Measurements from ENCODE around the gene ALDH3B1. TPM values are rescaled to one million over a fixed set of nuclear protein-coding genes. Genes with fewer than 3 reads are reported as not detected.

Gene ALDH3B1
- total RNA-seq, 1 experiment from 2014 or later: 0.35 TPM

DNA sequence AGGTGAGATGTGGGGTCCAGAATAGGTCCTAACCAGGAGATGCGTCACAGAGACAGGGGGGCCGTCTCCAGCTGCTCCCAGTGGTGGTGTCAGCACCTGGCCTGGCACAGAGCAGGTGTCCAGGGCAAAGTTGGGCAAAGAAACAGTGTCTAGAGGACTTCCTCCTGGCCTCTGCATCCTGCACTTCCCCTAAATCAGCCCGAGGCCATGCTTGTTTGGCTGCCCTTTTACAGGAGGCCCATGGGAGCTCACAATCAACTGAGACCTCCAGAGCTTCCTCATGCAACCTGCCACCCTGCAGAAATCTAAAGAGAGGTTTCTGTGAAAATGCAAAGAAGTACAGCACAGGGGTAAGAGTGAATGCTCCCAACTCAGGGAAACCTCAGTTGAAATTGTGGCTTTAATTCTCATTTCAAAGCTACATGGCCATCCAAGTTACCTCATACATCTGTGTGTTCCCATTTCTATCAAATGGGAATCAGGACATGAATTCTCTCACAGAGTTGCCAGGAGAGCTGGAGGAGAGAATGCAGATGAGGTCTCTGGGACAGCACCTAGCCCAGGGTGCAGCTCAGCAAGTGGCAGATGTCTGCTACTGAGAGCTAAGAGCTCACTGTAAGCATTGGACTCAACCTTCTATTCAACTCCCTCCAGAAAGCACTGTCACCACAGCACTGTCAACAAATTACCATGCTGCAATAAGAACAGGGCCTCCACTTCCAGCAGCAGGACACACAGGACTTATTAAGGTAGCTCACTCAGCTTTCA lies 61.3 kb downstream of the ALDH3B1 start:
- DNase-seq: no peak
- no peaks in the 10 kb centered on the region for H3K27me3 ChIP-seq (ENCODE audit: control insufficient read depth, insufficient read depth, low read length)
- peaks cover 53% of the 10 kb centered on the region for H3K36me3 ChIP-seq (replicated peaks; ENCODE audit: control insufficient read depth, insufficient read depth, low read length)
- H3K4me3 ChIP-seq (ENCODE audit: insufficient read depth, low read depth, low read length): no peak overlapping the region

GRCh38 chr11:68074584-68075352 lies 64.6 kb downstream of the ALDH3B1 start:
- Histone ChIP-seq H3K4me3 (ENCODE audit: insufficient read depth, low read depth, low read length) (no peak overlapping the region), H3K36me3 (replicated peaks; ENCODE audit: control insufficient read depth, insufficient read depth, low read length) (peaks cover 33% of the 10 kb centered on the region), H3K27me3 (ENCODE audit: control insufficient read depth, insufficient read depth, low read length) (no peaks in the 10 kb centered on the region)
- DNase-seq: no peak

- Histone ChIP-seq H3K4me3 (ENCODE audit: insufficient read depth, low read depth, low read length) (no peak overlapping the region), H3K36me3 (replicated peaks; ENCODE audit: control insufficient read depth, insufficient read depth, low read length) (peaks cover 32% of the 10 kb centered on the region), H3K27me3 (ENCODE audit: control insufficient read depth, insufficient read depth, low read length) (no peaks in the 10 kb centered on the region)
- no peak for DNase-seq
Observed at GRCh38 chr11:68076371-68077042, 66.4 kb downstream of the ALDH3B1 start.

DNA sequence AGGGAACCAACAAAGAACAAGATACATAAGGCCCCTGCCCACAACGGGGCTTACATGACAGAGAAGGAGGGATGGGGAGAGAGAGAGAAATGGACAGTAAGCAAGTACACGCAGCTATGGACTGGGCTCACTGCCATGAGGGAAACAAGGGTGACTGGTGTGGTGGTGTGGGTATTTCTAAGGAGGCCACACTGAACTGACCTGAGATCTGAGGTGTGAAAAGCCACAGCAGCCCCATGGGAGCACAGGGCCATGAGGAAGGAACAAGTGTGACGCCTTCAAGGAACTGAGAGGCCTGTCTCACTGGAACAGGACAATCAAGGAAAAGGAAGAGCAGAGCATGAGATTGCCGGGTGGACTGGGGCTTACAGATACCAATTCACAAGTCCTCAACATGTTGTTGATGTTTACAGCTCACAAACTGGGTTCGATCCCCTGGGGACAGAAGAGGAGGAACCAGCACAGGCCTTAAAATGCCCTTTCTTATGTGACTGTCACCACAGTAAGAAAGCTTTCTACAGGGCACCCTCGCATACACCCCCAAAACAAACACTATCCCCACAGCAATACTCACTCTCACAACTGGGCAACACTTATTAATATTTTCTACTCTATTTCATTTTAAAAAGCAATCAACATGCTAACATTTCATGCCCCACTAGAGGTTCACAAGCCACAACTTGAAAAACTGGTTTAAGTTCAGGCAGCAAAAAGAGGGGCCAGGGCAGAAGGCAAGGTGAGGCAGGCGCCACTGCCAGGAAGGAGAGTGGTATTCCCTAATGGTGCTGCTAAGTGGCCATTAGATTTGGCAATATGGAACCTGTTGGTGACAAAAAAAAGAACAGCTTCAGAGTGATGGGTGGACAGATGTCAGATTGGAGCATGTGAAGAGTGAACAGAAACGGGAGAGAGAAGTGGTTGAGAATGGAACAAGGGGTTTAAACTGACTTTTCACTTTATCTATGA lies 67.8 kb downstream of the ALDH3B1 start:
- Histone ChIP-seq H3K27me3 (ENCODE audit: control insufficient read depth, insufficient read depth, low read length) (no peaks in the 10 kb centered on the region), H3K36me3 (replicated peaks; ENCODE audit: control insufficient read depth, insufficient read depth, low read length) (peaks cover 30% of the 10 kb centered on the region)
- no peak for DNase-seq

More for the DNA sequence above, 67.8 kb downstream of the ALDH3B1 start:
- H3K4me3 ChIP-seq (ENCODE audit: insufficient read depth, low read depth, low read length): no peak overlapping the region

Other genes with a start within 250 kb of the ALDH3B1 start
- 26.2 and 28.3 TPM in 2 replicates for gene UNC93B1, start 6.2 kb upstream of the ALDH3B1 start, total RNA-seq (2014; rRNA removed; shearing (Covaris generic))
- gene NDUFS8, start 20.4 kb downstream of the ALDH3B1 start, total RNA-seq (2014; rRNA removed; shearing (Covaris generic)): 277 and 299 TPM in 2 replicates
- gene TCIRG1, start 28.7 kb downstream of the ALDH3B1 start, total RNA-seq (2014; rRNA removed; shearing (Covaris generic)): 44.7 and 62.9 TPM in 2 replicates
- gene CHKA, start 111.1 kb downstream of the ALDH3B1 start, total RNA-seq (2014; rRNA removed; shearing (Covaris generic)): 28.4 and 36.1 TPM in 2 replicates
- gene KMT5B, start 203.0 kb downstream of the ALDH3B1 start, total RNA-seq (2014; rRNA removed; shearing (Covaris generic)): 17.5 and 22.8 TPM in 2 replicates